Vagina (tissue), 2 donors: Measurements from ENCODE around the gene MAP7. TPM values are rescaled to one million over a fixed set of nuclear protein-coding genes. Genes with fewer than 3 reads are reported as not detected.

Source experiments
- DNase-seq, 2 donors: peaks; one replicate each; pipeline ENCODE4 v3.0.0-alpha.2; 2017; ENCODE audit errors: extremely low spot score in 2 of 2
- H3K27ac ChIP-seq: fragments of 200-600 bp; sonication (generic); one replicate; pipeline ENCODE4 v1.5.1; 2019
- H3K27me3 ChIP-seq: fragments of 200-600 bp; sonication (generic); one replicate; pipeline ENCODE4 v1.5.1; 2019
- H3K36me3 ChIP-seq, 2 donors: fragments of 200-600 bp; sonication (generic); one replicate each; pipeline ENCODE4 v1.5.1; 2017 to 2019
- H3K4me1 ChIP-seq: fragments of 200-600 bp; sonication (generic); one replicate; pipeline ENCODE4 v1.5.1; 2019
- H3K4me3 ChIP-seq, 2 donors: fragments of 200-600 bp; sonication (generic); 1 replicate in 1 of 2; 2 replicates in 1 of 2; pipeline ENCODE4 v1.5.1; 2016 to 2019
- H3K9me3 ChIP-seq: fragments of 200-600 bp; sonication (generic); one replicate; pipeline ENCODE4 v1.5.1; 2019
- POLR2A ChIP-seq, 2 donors: fragments of 450-650 bp; IDR thresholded peaks; one replicate each; pipeline ENCODE4 v1.6.1; 2017; ENCODE audit warnings: antibody characterized with exemption in 2 of 2, mild to moderate bottlenecking in 2 of 2, moderate library complexity in 2 of 2
- POLR2AphosphoS5 ChIP-seq, 2 donors: sonication (generic); formaldehyde crosslinking; IDR thresholded peaks; one replicate each; pipeline ENCODE4 v1.9.0; 2017; ENCODE audit warnings: antibody characterized with exemption in 2 of 2, mild to moderate bottlenecking in 2 of 2, low read depth in 1 of 2; ENCODE audit not compliant: insufficient read depth in 1 of 2
- intact Hi-C: fragments of 100-400 bp; cut with DNase I; formaldehyde crosslinking; loops from one replicate; pipeline ENCODE4 v1.15.1; 2023
- total RNA-seq: library from RNA; depleted of rRNA; stranded (reverse); fragments of >200 nt; gene quantifications from one replicate; pipeline ENCODE4 v1.2.3, GENCODE V29; 2016
- TF ChIP-seq, protein P1 (sequence below), 3 experiments: fragments of 450-650 bp in 2 of 3; fragments of 200-600 bp in 1 of 3; sonication (generic) in 1 of 3; IDR thresholded peaks; one replicate each; pipeline ENCODE4 v1.5.1; 2017 to 2019; ENCODE audit warnings: antibody characterized with exemption in 3 of 3, mild to moderate bottlenecking in 2 of 3, moderate library complexity in 2 of 3

The MAP7 gene
- total RNA-seq, 1 donor from 2014 or later: 9.3 TPM

DNA sequence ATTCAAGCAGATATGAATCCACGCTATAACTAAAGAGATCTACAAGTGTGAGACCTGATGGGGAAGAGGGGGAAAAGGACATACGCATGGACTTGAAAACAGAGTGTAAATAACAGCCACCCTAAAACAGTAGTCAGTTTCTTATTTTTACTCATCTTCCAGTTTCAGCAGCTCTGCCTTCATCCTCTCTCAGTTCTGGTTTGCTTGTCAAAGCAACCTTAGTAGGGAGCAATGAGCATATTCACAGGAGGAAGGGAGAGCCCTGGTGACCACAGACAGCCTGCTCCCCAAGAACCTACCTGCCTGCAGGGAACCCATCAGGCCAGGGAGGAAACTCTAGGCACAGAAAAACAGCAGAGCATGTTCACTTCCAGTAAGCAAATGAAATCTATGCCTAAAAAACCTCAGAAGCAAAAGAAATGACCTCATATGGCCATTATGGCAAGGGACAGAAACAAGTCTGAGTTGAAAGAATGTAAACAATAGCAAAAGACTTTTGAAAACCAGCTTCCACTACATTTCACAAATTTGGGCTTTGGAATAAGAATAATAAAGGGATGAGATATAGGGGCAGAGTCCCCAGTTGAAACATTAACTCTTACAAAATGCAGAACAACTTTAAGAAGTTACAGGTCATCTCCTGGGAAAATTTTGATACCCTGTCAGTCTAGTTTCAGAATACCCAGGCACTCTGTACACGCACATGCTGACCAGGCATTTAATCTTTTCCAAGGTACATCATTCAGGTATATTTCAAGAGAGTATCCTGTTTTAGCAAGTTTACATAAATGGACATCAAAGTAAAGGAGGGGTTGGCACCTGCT is 139.8 kb downstream of the MAP7 start:
- Histone ChIP-seq H3K4me3 (no peak overlapping the region), H3K27ac (no peak overlapping the region), H3K4me1 (no peaks in the 10 kb centered on the region), H3K36me3 (no peaks in the 10 kb centered on the region), H3K27me3 (no peaks in the 10 kb centered on the region), H3K9me3 (no peaks in the 10 kb centered on the region)
- no peak for TF ChIP-seq POLR2A (IDR thresholded peaks at IDR 0.05)
- TF ChIP-seq POLR2AphosphoS5 (IDR thresholded peaks at IDR 0.05; ENCODE audit: insufficient read depth in 1 of 2, low read depth in 1 of 2): no peak
- TF ChIP-seq, protein P1, sequence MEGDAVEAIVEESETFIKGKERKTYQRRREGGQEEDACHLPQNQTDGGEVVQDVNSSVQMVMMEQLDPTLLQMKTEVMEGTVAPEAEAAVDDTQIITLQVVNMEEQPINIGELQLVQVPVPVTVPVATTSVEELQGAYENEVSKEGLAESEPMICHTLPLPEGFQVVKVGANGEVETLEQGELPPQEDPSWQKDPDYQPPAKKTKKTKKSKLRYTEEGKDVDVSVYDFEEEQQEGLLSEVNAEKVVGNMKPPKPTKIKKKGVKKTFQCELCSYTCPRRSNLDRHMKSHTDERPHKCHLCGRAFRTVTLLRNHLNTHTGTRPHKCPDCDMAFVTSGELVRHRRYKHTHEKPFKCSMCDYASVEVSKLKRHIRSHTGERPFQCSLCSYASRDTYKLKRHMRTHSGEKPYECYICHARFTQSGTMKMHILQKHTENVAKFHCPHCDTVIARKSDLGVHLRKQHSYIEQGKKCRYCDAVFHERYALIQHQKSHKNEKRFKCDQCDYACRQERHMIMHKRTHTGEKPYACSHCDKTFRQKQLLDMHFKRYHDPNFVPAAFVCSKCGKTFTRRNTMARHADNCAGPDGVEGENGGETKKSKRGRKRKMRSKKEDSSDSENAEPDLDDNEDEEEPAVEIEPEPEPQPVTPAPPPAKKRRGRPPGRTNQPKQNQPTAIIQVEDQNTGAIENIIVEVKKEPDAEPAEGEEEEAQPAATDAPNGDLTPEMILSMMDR (IDR thresholded peaks at IDR 0.05): no peak
- no peak for DNase-seq
- intact Hi-C loops: no loop called here

- Histone ChIP-seq H3K4me1 (no peaks in the 10 kb centered on the region), H3K36me3 (no peaks in the 10 kb centered on the region), H3K27ac (no peak overlapping the region), H3K27me3 (no peaks in the 10 kb centered on the region), H3K9me3 (no peaks in the 10 kb centered on the region), H3K4me3 (no peak overlapping the region)
- TF ChIP-seq, protein P1 (IDR thresholded peaks at IDR 0.05): no peak
- TF ChIP-seq POLR2AphosphoS5 (IDR thresholded peaks at IDR 0.05; ENCODE audit: insufficient read depth in 1 of 2, low read depth in 1 of 2) (no peak), POLR2A (IDR thresholded peaks at IDR 0.05) (no peak)
- DNase-seq: no peak
- intact Hi-C loops: no loop called here
These were observed 140.6 kb downstream of the MAP7 start for GRCh38 chr6:136409597-136409996.

GRCh38 chr6:136408204-136408603 is 142.0 kb downstream of the MAP7 start:
- no peaks in the 10 kb centered on the region for H3K9me3 ChIP-seq
- H3K36me3 ChIP-seq: no peaks in the 10 kb centered on the region
- no peak overlapping the region for H3K4me3 ChIP-seq
- intact Hi-C loops: no loop called here
- H3K27me3 ChIP-seq: no peaks in the 10 kb centered on the region
- TF ChIP-seq POLR2A (IDR thresholded peaks at IDR 0.05) (no peak), POLR2AphosphoS5 (IDR thresholded peaks at IDR 0.05; ENCODE audit: insufficient read depth in 1 of 2, low read depth in 1 of 2) (no peak)
- TF ChIP-seq, protein P1 (IDR thresholded peaks at IDR 0.05): no peak
- H3K4me1 ChIP-seq: no peaks in the 10 kb centered on the region
- DNase-seq: no peak
- H3K27ac ChIP-seq: no peak overlapping the region

DNA sequence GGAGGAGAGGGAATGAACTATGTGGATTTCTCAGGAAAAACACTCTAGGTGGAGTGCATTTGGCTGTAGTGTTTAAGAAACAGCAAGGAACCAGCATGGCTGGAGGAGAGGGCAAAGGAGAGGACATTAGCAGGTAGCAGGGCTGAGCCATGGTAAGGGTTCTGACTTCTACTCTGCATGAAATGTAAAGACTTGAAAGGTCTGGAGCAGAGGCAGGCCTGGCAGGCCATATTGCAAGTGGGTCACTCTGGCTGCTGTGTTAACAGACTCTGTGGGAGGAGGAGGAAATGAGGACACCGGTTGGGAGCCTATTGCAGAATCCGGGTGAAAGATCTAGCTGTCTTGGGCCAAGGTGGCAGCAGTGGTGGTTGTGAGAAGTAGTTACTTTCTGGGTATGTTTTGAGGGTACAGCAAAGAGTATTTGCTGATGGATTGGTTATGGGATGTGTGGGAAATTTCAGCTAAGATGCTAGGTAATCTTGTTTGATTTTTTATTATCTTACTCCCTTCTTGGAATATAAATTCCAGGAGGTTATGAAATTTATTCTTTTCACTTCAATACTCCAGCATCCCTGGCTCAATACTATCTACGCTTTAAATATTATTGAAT is 144.7 kb downstream of the MAP7 start:
- no peaks in the 10 kb centered on the region for H3K27me3 ChIP-seq
- intact Hi-C loops: no loop called here
- H3K27ac ChIP-seq: no peak overlapping the region
- no peaks in the 10 kb centered on the region for H3K9me3 ChIP-seq
- H3K4me3 ChIP-seq: no peak overlapping the region
- no peak for DNase-seq
- H3K4me1 ChIP-seq: no peaks in the 10 kb centered on the region
- no peaks in the 10 kb centered on the region for H3K36me3 ChIP-seq
- TF ChIP-seq, protein P1 (IDR thresholded peaks at IDR 0.05): no peak
- no peak for TF ChIP-seq POLR2AphosphoS5 (IDR thresholded peaks at IDR 0.05; ENCODE audit: insufficient read depth in 1 of 2, low read depth in 1 of 2)
- TF ChIP-seq POLR2A (IDR thresholded peaks at IDR 0.05): no peak
